Fibroblast of peridontal ligament (primary cell): ENCODE data around the gene THAP11.
"Not testable (repeated sequence)": the region's sequence is repeated elsewhere in the genome, so short reads cannot be mapped to it uniquely, and the experiment has no call there.

ENCODE experiments used
- DNase-seq: peaks from one replicate; pipeline ENCODE4 v3.0.0-alpha.2; 2010; ENCODE audit errors: extremely low read depth

Gene THAP11

GRCh38 chr16:67862623-67863583 lies 20.8 kb downstream of the THAP11 start:
- peak; percentile 87 for DNase-seq

- not testable (repeated sequence) for DNase-seq
These were observed 21.9 kb downstream of the THAP11 start for GRCh38 chr16:67864044-67864443.

- DNase-seq = no peak
These were observed 22.5 kb downstream of the THAP11 start for GRCh38 chr16:67864594-67864993.

GRCh38 chr16:67865318-67865717 lies 23.2 kb downstream of the THAP11 start:
- peak; percentile 45 for DNase-seq

- no peak for DNase-seq
These were observed 26.2 kb downstream of the THAP11 start for GRCh38 chr16:67868290-67868689.

- DNase-seq = no peak
These were observed 27.5 kb downstream of the THAP11 start for GRCh38 chr16:67869653-67870052.

- no peak for DNase-seq
These were observed 29.1 kb downstream of the THAP11 start for GRCh38 chr16:67871256-67871655.

GRCh38 chr16:67872131-67872630 lies 30.1 kb downstream of the THAP11 start:
- DNase-seq = no peak

- DNase-seq = peak; percentile 65
These were observed 30.7 kb downstream of the THAP11 start, which contains the start of gene EDC4 for GRCh38 chr16:67872631-67873434. TSS of gene EDC4 (plus strand) at chr16:67873052. CDS start at chr16:67873262, 210 bp downstream.

GRCh38 chr16:67873435-67874370 lies 31.6 kb downstream of the THAP11 start:
- DNase-seq = no peak

GRCh38 chr16:67874372-67874771 lies 32.3 kb downstream of the THAP11 start:
- no peak for DNase-seq

GRCh38 chr16:67877064-67877463 lies 34.9 kb downstream of the THAP11 start:
- no peak for DNase-seq

GRCh38 chr16:67878232-67878631 lies 36.1 kb downstream of the THAP11 start:
- no peak for DNase-seq

GRCh38 chr16:67878846-67879245 lies 36.7 kb downstream of the THAP11 start:
- DNase-seq = no peak

GRCh38 chr16:67879462-67879861 lies 37.3 kb downstream of the THAP11 start:
- no peak for DNase-seq

GRCh38 chr16:67879936-67880335 lies 37.8 kb downstream of the THAP11 start:
- no peak for DNase-seq

- no peak for DNase-seq
These were observed 38.5 kb downstream of the THAP11 start for GRCh38 chr16:67880584-67880983.

- no peak for DNase-seq
These were observed 39.6 kb downstream of the THAP11 start for GRCh38 chr16:67881621-67882161.

- no peak for DNase-seq
These were observed 40.4 kb downstream of the THAP11 start for GRCh38 chr16:67882374-67883145.
